HG02759 (cell line): ENCODE data around the gene DUS1L.

Experiments used
- ATAC-seq: cut with Tn5 transposase; IDR thresholded peaks from one replicate; pipeline ENCODE4 v1.9.1; 2021; ENCODE audit warnings: mild to moderate bottlenecking, moderate library complexity; ENCODE audit not compliant: unreplicated experiment

The DUS1L gene

DNA sequence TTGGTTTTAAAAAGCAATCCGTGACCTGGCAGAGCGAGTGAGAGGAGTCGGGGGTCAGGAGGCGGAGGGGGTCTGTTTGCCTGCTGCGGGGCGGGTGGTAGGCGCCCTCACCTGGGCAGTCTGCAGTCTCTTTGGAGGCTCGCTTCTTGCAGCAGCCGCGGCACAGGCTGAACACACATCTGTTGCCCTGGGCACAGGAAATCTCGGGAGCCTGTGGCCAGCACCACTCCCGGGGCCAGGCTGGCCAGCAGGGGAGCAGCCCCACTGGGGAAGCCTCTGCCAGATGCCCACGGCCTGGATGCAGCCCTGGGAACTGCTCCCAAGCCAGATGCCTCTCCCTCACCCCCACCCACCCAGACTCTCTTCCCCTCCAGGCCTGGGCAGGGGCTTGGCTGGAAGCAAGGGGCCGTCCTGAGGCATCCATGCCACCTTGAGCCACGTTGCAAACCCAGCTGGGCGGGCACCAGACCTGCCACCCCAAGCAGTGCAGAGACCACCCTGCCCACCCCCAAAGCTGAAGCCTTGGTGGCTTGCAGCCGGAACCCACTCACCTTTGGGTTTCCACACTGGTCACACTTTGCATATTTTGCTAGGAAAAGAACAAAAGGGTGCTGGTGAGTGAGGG, 7.3 kb downstream of the DUS1L start:
- no peak for ATAC-seq

DNA sequence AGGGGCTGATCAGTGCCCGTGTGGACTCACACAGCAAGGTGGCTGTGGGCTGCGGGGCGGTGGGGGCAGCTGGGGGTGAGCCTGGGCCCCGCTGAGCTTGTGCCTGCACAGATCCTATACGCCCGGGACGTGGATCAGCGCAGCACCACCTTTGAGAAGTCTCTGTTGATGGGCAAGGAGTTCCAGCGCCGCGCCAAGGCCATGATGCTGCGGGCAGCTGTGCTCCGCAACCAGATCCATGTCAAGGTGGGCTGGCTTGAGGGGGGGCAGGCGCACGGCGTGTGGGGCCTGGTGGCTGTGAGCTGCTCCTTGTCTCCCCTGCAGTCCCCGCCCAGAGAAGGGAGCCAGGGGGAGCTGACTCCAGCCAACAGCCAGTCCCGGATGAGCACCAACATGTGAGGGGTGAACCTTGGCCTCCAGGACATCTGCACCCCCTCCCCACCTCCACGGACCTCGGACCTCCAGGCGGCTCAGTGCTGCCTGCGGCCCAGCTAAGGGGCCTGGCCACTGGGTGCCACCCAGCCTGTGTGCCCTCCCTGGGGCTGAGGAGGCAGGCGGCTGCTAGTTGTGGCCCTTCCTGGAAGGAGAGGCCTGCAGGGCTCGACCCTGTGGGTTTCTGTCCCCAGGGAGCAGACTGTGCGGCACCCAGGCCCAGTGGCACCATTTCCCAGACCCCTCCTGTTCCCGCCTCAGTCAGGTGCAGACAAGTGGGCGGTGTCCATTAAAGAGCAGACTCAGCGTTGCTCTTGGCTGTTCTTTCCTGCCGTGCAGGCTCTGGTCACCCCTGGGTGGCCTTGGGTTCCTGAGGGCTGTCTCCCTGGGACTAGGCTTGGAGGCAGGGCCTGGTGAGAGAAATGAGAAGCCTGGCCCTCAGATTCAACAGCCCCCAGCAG, 8.6 kb downstream of the DUS1L start:
- ATAC-seq: no peak

DNA sequence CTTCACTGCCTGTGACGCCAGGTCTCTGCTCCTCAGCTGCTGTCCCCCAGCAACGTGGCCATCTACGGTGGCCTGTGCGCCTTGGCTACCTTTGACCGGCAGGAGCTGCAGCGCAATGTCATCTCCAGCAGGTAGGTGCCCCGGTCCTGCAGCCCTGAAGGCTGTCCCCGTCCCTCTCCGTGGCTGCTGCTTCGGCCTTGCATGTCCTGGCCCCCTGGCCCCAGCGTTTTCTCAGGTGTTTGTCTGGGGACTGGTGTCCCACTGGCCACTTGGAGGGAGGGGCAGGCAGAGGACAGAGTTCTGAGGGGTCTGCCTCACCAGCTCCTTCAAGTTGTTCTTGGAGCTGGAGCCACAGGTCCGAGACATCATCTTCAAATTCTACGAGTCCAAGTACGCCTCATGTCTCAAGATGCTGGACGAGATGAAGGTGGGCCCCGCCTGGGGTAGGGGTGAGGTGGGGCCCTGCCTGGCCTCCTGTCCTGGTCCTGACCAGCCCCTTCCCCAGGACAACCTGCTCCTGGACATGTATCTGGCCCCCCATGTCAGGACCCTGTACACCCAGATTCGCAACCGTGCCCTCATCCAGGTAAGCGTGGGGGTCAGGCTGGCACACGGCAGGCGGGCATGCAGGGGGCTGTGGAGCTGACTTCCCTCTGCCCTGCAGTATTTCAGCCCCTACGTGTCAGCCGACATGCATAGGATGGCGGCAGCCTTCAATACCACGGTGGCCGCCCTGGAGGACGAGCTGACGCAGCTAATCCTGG, 9.5 kb downstream of the DUS1L start:
- no peak for ATAC-seq

DNA sequence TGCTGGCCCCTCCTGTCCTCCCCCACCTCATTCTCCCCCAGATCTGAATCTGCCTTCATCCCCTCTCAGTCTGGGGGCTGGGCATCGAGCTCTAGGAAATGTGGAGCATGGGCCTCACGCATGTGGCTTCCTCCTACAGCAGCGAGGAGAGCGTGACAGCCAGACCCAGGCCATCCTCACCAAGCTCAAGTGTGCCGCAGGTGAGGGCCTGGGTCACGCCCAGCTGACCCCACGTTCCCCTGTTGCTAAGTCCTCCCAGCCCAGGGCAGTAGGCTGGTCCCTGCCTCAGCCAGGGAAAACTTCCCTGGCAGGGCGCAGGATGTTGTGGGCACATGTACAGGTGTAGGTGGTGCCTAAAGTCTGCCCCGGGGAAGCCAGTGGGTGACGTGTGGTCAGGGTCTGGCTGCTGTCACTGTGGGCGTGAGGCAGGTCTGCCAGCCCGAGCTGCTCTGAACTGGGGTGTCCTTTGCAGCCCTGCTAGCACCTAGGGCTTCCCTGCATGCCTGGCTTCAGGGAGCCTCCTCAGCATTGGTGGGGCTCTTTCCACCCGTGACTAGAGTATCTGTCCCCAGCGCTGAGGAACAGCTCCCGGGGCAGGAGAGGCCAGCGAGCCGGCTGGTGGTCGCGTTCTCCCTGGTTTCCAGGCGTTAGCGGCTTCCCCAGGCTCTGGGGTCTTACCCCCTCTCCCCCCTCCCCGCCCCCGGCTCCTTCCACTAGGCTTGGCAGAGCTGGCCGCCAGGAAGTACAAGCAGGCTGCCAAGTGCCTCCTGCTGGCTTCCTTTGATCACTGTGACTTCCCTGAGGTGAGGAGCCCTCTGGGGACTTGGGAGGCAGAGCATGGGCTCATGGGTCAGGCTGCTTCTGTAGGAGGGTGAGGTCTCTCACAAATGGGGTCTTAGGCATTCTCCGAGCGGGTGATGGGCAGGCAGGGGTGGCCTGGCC, 10.3 kb downstream of the DUS1L start:
- ATAC-seq: no peak

DNA sequence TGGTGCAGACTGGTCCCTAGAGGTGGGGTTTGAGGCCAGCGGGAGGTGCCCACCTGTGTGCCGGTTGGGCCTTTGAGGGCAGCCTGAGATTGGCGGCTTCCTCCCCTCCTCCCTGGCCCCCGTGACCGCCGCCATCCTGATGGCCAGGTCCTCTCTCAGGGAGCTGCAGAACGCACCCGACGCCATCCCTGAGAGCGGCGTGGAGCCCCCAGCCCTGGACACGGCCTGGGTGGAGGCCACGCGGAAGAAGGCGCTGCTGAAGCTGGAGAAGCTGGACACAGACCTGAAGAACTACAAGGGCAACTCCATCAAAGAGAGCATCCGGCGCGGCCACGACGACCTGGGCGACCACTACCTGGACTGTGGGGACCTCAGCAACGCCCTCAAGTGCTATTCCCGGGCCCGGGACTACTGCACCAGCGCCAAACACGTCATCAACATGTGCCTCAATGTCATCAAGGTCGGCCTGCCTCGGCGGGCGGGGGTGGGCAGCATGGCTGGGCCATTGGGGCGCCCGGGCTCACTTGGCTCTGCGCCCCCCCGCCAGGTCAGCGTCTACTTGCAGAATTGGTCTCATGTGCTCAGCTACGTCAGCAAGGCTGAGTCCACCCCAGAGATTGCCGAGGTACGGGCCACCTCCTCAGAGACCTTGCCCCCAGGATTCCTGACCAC, 11.1 kb downstream of the DUS1L start:
- no peak for ATAC-seq

DNA sequence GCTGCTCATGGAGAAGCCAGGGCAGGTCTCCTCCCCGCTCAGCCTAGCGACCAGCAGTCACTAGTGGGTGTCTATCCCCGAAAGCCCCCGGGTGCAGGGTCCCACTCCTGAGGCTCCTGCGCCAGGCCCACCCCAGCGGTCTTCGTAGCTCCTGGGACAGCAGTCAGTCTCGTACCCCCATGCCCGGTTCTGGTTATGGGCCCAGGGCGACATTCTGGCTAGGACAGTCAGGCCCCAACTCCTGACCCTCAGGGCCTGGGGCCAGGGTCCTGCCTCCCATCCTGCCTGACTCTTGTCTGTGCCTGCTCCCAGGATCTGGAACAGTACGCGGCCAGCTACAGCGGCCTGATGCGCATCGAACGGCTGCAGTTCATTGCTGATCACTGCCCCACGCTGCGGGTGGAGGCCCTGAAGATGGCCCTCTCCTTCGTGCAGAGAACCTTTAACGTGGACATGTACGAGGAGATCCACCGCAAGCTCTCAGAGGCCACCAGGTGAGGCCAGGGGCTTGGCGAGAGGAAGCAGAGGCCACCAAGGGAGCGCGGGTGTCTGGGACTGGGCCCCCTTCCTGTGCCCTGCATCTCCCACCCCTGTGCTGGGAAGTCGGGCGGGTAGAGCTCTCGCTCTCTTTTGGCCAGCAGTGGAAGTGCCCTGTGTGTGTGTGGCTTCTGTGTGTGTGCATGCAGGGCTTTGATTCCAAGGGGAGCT, 11.9 kb downstream of the DUS1L start:
- ATAC-seq: no peak

DNA sequence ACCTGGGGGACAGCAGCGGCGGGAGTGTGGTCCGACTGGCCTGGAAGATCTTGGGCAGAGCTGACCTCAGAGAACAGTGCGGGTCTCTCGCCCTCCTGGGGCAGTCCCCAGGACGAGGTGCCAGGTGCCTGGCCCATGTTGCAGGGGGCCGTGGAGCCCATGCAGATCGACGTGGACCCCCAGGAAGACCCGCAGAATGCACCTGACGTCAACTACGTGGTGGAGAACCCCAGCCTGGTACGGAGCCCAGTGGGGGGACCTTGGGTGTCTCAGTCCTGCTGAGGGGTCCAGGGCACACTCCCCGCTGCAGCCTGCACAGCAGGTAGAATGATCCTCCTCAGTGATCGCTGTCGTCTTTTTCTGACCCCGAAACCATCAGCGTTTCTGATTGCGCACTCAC, 12.5 kb downstream of the DUS1L start:
- no peak for ATAC-seq

DNA sequence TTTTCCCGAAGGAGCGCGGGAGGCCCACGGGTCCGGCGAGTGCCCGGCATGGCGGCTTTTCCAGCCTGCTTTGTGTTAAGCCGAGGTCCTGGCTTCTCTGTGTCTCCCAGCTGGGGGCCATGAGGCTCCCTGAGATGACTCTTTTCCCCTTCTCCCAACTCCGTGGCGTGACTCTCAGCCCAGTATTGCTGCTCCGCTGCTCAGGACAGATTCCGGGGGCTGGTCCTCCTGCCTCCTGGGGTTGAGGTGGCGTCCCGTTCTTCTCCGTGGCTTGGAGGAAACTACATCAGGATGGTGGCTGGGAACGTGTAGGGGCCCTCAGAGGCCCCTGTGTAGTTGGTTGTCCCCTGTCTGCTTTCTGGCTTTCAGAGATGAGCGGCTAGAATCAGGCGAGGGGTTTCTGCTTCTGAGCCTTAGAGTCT, 13.0 kb downstream of the DUS1L start:
- ATAC-seq: no peak

DNA sequence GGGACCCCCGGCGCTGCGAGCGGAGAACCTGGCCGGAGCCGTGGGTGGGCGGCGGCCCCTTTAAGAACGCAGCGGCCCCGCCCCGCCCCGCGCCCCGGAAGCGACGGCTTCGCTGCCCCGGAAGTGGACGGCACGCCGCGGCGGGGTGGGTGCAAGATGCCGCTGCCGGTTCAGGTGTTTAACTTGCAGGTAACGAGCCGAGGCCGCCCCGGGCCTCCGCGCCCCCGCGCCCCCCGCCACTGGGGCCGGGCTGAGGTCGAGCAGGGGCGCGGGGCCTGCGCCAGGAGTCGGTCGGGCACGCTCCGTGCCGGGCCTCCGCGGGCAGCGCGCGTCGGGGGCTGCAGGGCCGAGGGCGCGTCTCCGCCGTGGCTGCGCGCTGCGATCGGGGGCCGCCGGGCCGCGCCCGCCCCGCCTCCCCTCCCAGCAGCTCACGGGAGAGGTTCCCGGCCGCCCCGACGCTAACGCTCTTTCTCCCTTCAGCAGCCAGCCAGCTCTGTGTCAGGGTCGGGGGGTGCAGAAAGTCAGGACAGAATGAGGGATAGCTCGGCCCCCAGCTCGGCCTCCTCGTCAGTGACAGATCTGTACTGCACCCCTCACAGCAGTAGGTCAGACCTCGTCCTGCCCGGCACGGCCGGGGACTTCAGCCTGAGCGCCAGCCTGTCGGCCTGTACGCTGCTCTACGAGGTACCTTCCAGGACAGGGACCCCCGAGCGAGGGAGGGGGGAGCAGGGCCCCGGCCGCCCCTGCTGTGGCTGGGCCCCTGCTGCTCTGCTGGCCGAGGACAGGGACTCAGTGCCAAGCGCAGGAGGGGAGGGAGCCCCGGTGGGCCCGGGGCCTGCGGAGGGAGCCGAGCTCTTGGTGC, 13.6 kb downstream of the DUS1L start, which contains the start of the genes GPS1 and RFNG:
Gene GPS1, plus strand, starts transcription at position 123 of the 862 bp plus-strand sequence. Its CDS starts 34 bp downstream, at position 157.
Gene RFNG, minus strand, starts transcription at position 36 of the 862 bp plus-strand sequence. CDS start 45 bp downstream, outside the sequence.
- peak; percentile 74 for ATAC-seq

DNA sequence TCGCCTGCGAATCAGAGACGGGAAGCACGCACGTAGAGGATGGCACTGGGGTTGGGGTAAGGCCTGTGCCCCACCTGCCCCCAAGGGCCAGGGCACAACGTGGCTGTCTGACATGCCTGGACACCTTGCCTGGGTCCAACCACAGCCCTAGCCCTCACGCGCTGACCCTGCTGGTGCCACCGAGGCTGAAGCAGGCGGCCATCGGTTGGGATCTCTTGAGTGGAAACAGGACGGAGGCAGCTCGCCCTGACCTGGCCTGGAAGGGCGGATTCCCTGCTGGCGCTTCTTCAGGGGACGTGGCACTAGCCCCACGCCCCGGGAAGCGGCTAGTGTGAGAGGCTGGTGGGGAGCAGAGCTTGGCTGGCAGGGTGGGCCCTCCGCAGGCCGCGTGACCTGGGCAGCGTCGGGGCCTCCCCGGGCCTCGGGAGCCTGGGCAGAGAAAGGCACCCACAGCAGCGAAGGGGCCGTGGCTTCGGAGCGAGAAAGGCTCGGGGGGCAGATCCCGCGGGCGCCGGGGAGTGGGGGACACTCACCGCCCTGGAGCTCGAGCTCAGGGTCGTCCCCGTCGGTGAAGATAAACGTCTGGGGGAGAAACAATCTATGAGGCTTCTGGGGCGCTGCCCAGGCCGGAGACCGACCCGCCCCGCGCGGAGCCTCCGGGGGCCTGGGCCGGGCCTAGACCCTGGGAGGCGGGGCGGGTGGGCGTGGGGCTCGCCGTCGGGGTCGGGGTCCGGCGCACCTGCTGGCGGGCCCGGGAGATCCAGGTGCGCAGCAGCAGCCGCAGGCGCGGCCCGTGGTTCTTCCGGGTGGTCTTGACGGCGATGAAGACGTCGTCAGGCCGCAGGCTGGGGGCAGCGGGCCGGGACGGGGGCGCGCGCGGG, 14.6 kb downstream of the DUS1L start:
- ATAC-seq: peak; percentile 14

DNA sequence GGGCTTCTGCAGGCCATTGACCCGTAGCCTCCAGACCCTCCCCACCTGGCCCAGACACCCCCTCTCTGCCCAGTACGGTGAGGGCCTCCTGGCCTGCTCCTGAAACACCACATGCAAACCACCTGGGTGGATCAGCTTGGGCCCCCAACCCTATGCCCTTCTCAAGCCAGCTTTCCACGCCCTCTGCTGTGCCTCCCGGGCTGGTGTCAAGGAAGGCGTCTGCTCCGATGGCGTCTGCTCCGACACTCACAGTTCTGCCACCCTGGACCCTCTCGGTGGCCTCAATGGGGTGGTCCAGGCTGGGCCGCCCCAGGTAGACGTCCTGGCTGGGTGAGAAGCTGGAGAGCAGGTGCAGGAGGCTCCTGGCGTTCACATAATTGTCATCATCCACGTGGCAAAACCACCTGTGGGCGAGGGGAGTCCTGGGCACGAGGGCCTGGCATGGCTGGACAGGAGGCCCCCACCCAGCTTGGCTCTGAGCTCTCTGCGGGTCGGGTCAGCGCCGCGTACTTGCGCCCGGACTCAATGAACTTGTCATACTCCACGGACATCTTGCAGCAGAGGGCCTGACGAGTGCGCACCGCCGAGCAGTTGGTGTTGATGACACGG, 15.3 kb downstream of the DUS1L start:
- no peak for ATAC-seq

DNA sequence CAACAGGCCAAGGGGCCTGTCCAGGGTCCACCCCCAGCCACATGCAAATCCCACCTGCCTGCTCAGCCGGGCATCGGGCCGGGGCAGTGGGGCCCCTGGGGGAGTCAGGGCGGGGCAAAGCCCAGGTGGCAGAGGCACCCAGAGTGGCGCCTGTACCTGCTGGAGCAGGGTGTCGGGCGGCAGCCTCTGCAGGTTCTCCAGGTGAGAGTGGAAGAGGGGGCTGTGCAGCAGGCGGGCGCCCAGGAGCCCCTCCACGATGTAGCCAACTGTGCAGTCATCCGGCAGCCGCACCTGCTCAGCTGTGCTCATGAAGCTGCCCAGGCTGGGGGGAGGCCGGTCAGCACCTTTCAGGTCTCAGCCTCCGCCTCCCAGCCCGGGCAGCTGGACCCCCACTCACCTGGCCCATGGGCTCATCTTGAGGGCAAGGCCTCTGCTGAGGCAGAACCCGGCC, 16.1 kb downstream of the DUS1L start:
- ATAC-seq: no peak

DNA sequence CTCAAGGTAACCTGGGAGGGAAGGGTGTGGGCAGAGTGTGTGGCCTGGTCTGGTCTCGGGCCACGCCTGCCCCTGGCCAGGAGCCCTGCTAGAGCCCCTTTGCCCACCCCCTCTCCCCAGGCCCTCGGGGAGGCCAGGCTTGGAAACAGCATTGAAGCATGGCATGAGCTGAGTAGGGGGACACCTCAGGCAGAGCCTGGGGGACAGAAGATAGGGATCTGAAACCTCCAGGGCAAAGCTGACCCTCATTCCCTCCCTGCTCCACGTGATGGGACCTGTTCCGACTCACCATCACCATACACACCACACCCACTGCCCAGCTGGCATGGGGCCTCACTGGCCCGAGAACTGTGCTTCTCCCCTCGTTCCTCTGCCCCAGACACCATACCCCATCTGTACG, 16.5 kb downstream of the DUS1L start:
- no peak for ATAC-seq

DNA sequence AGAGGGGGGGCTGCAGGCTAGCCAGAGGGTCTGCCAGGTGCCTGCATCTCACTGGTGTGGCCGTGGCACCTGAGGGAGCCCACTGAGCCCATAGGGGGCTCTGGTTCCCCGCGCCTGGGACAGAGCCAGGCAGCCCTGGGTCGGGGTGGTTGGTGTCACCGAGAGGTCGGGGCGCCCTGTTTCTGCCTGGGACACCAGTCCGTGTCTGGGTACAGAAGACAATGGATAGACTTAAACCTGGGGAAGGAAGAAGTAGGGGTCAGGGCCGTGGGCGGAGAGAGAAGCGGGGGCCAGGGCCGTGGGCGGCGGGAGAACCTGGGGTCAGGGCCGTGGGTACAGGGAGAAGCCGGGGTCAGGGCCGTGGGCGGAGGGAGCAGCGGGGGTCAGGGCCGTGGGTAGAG, 17.0 kb downstream of the DUS1L start:
- no peak for ATAC-seq

DNA sequence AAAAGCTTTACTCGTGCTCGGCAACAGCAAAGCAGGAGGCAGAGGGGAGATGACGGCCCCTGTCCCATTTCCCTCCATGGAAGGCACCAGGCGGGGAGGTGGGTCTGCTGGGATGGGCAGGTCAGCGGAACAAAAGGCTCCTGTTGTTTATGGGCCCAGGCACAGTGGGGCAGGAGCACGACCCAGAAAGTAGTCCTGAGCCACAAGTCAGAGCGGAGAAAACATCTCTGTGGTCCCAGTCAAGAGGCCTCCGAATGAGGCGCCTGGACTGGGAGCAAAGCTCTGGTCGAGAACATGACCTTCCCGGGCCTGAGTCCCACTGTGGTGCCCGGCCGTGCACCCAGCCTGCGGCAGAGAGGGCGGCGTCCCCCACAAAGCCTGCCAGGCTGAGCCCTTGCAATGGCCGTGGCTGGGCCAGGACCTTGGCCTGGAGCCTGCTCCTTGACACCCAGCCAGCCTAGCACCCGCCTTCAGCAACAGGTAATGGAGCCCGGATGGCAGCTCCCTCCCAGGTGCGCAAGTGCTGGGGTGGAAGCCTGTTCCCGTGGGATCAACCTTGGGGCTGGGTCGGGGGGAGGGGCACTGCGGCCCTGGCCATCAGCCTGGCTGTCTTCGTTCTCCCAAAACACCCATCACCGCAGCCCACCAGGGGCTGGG, 17.6 kb downstream of the DUS1L start:
- ATAC-seq: no peak

DNA sequence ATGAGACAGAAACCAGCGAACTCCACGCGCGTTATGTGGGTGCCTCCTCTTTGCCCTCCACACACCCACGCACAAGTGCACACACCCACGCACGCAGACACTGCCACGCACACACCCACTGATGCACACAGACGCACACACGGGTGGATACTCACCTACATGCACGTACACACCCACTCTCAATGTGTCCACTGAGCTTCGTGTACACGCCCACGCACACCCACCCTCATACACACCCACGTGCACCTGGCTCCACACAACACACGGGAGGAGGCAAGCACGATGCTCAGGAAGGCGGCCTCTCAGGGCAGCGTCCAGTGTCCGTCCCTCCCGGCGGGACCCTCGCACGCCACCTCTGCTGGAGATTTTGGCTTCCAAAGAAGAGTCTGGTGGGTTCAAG, 18.2 kb downstream of the DUS1L start:
- no peak for ATAC-seq
